C4-2B (cell line): ENCODE data around the gene OR4F16.
"Not testable (repeated sequence)": the region's sequence is repeated elsewhere in the genome, so short reads cannot be mapped to it uniquely, and the experiment has no call there.

Experiments
- ZFX ChIP-seq: fragments of 450-650 bp; IDR thresholded peaks from 2 replicates; pipeline ENCODE4 v1.6.1; 2017
- TF ChIP-seq, protein P1 (sequence below): fragments of 450-650 bp; conservative IDR thresholded peaks from 2 replicates; pipeline ENCODE4 v1.5.1; 2017; ENCODE audit warnings: mild to moderate bottlenecking

DNA sequence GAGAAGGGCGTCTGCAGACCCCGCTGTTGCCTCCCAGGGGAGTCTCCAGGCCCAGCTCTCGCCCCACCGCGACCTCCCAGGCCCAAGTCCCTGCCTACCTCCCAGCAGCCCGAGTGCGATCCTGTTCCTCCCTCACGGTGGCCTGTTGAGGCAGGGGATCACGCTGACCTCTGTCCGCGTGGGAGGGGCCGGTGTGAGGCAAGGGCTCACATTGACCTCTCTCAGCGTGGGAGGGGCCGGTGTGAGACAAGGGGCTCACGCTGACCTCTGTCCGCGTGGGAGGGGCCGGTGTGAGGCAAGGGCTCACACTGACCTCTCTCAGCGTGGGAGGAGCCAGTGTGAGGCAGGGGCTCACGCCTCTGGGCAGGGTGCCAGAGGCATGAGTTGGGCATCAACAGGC is 40.6 kb upstream of the OR4F16 start:
- TF ChIP-seq, protein P1, sequence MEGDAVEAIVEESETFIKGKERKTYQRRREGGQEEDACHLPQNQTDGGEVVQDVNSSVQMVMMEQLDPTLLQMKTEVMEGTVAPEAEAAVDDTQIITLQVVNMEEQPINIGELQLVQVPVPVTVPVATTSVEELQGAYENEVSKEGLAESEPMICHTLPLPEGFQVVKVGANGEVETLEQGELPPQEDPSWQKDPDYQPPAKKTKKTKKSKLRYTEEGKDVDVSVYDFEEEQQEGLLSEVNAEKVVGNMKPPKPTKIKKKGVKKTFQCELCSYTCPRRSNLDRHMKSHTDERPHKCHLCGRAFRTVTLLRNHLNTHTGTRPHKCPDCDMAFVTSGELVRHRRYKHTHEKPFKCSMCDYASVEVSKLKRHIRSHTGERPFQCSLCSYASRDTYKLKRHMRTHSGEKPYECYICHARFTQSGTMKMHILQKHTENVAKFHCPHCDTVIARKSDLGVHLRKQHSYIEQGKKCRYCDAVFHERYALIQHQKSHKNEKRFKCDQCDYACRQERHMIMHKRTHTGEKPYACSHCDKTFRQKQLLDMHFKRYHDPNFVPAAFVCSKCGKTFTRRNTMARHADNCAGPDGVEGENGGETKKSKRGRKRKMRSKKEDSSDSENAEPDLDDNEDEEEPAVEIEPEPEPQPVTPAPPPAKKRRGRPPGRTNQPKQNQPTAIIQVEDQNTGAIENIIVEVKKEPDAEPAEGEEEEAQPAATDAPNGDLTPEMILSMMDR = not testable (repeated sequence)
- TF ChIP-seq ZFX = not testable (repeated sequence)
